HG02759 (cell line): ENCODE measurements around the gene ARHGEF38.

ENCODE experiments used
- ATAC-seq: cut with Tn5 transposase; IDR thresholded peaks from one replicate; pipeline ENCODE4 v1.9.1; 2021; ENCODE audit warnings: mild to moderate bottlenecking, moderate library complexity; ENCODE audit not compliant: unreplicated experiment

Gene ARHGEF38

DNA sequence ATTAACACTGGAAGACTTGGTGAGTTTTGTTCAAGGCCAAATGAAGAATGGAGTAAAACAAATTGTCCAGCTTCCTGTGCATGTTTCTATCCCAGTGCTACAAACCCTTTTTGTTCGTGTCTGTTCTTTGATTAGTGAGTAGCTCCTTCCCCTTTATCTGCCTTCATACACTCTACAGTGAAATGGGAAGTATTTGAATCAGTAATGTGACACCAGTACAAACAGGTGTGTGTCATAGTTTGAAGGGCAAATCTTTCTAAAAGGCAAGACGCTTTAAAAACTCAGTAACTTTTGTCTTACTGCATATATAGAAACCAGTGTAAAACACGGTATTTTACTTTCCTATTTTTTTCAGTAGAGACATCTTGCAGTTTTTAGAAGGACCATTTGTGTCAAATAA, 5.9 kb downstream of the ARHGEF38 start:
- ATAC-seq = no peak

DNA sequence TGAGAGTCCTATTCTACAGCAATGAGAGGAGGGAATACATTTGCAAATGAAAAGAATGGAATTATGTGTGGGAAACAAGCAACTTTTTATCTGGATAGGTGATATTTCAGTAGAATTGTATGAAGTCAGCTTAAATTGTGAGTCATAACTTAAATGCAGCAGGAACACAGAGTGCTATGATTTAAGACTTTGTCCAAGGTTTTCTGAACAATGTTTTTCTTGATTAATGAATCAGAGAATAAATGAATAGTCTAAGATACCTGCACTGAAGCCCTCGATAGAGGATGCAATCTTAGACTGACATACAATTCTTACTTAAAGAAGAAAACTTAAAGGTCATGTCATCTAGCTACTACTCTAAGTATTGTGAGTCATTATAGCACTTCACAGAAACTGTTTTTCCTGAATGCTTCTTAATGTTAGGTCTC, 8.0 kb downstream of the ARHGEF38 start:
- ATAC-seq = no peak

DNA sequence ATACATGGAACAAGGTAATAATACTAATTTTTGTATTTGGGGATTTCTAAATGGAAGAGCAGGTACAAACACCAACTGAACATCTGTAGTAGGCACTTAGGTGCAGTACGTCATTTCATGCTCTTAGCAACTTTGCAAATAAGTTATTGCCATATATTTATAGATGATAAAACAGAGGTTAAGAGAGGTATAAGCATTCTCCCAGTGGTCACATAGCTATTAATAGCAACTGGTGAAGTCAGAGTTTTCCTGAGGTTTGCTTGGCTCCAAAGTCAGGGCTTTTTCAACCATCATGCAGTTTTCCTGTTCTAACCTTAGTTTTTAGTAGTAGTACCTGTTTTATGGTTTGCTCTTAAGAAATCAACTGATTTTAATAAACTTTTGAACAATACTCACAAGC, 10.9 kb downstream of the ARHGEF38 start:
- ATAC-seq = no peak

DNA sequence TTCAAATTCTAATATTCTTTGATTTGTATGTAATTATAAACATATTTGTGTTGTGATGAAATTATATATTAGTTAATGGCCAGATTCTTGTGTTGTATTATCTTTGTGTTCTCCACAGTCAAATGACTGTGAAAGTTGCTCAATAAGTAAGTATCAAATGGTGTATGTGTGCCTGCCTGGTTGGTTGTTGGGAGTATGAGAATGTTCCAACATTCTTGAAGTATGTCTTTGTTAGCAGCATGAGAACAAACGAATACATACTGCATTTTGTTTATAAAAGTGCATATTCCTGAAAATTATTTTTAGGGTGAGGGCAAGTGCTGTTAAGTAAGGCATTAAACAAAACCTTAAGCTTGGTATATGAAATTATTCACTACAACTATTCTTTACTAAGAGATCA, 16.2 kb downstream of the ARHGEF38 start:
- no peak for ATAC-seq

DNA sequence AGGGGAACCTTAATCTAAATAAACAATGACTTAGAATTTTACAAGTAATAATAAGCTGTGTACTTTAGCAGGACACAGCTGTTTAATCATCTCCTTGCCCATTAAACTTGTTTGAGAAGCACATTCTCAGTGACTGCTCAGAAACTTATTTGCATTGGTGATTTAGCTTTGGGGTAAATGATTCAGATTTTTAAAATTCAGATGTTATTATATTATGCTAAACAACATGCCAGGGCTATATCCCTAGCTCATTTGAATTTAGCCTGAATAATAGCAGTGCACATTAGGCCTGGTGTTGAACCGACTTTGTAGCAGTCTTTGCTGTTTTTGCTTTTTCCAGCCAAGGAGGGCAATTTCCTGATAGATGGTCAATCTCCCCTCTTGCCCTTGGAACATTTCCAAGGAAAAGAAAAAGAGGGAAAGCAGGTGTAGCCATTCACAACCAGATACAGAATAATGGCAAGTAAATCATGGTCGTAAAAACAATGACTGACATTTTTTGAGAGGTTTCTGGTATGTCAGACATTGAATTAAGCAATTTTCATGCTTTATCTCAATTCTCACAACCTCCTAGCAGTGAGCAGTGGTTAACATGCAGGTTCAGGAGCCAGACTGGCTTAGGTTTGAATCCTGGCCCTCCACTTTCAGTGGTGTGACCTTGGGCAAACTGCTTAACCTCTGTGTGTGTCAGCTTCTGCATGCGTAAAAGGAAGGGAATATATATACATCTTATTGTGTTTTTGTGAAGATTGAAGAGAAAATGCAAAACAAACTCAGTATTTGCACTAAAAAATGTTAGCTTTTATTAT, 16.8 kb downstream of the ARHGEF38 start:
- ATAC-seq = no peak

DNA sequence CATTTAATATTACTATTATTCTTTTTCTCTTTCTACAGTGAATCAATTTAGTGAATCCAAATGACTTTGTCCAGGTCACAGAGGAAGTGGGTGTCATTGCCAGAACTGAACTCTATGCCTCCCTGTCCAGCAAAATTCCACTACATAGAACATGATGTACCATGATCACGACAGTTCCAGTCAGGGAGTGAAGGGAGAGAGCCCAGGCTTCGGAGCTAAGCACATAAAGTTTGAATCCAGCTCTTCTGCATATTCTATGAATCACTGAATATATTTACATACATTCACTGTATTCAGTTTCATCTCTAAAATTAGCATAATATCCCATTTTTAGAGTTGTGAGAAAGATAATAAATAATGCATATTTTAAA, 17.4 kb downstream of the ARHGEF38 start:
- no peak for ATAC-seq

DNA sequence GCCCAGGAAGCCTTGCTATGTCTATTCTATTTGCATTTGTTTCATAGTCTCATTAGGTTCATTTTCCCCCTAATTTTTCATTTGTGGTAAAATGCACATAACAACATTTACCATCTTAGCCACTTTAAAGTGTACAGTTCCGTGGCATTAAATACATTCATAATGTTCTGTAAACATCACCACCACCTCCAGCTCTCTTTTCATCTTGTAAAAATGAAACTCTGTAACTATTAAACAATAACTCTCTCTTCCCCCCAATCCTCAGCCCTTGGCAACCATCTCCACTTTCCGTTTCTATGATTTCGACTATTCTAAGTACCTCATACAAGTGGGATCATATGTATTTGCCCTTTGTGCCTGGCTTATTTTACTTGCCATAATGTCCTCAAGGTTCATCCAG, 19.9 kb downstream of the ARHGEF38 start:
- ATAC-seq = no peak

DNA sequence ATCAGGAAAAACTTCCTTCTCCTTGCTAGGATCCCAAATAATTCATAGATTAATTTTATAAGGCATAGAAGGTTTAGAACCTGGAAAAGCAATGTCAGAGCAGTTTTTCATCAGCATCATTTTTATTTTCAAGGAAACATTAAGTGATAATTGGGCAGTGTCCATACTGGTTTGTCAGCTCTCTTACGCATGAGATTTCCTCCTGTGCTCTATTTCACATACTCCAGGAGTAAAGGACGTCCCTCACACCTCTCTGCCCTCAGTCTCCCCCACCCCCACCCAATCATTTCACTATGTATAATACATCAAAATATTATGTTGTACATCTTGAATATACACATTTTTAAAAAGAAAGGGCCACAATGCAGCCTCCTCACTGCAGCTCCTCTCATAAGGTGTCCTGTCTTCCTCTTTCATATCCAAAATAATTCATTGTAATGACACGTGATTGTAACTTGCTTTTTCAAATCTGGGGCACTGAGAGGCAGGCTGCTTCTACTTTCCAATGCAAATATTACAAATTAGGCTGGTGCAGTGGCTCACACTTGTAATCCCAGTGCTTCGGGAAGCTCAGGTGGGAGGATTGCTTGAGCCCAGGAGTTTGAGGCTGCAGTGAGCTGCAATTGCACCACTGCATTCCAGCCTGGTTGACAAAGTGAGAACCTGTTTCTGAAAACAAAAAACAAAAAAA, 34.4 kb downstream of the ARHGEF38 start:
- ATAC-seq = no peak

DNA sequence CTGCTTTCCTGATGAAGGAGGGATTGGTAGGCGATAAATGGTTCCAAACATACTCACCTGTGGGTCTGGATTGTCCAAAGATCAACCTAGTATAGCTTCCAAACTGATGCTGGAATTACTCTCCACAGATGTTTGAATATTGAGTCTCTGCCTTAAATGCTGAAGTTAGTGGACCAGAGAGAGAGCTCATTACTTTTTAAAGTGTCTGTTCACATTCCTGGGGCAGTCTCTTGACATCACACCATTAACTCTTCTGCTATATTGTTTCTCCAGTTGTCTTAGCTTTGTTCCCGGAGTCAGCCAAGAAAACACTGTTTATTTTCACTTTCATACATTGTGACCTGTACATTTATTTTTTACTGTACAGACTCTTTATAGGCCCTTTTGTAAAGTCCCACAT, 35.4 kb downstream of the ARHGEF38 start:
- no peak for ATAC-seq

DNA sequence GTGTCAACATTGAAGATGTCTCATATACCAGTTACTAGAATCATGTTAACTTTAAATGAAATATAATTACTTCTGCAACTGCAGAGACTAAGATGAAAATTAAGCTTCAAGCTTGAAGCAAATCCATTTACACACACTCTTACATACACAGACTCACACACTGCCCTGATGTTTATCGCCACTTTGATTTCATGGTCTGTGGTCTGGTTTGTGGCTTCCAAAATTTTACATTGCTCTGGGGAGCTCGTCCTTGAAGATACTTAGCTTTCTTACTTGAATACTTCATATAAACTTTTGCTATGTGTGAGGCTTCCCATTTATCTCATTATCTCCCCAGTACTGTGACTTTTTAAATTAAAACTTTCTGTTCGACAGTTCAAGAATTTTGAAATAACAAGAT, 35.8 kb downstream of the ARHGEF38 start:
- no peak for ATAC-seq

DNA sequence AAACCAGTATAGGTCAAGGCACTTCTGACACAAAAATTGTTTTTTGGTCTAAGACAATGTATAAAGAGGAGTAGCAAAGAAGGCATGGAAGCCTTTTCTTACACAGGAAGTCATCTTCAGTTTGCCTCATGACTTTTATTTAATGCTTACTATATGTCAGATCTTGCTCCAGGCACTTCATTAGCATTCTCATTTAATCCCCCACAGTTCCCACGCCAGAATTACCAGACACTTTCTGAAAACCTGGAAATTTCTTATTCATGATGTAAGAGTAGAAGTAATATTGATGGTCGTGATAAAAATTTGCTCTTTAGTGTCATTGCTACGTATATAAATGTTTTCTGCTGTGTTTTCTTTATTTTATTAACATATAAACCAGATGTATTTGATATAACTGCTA, 39.2 kb downstream of the ARHGEF38 start:
- no peak for ATAC-seq

DNA sequence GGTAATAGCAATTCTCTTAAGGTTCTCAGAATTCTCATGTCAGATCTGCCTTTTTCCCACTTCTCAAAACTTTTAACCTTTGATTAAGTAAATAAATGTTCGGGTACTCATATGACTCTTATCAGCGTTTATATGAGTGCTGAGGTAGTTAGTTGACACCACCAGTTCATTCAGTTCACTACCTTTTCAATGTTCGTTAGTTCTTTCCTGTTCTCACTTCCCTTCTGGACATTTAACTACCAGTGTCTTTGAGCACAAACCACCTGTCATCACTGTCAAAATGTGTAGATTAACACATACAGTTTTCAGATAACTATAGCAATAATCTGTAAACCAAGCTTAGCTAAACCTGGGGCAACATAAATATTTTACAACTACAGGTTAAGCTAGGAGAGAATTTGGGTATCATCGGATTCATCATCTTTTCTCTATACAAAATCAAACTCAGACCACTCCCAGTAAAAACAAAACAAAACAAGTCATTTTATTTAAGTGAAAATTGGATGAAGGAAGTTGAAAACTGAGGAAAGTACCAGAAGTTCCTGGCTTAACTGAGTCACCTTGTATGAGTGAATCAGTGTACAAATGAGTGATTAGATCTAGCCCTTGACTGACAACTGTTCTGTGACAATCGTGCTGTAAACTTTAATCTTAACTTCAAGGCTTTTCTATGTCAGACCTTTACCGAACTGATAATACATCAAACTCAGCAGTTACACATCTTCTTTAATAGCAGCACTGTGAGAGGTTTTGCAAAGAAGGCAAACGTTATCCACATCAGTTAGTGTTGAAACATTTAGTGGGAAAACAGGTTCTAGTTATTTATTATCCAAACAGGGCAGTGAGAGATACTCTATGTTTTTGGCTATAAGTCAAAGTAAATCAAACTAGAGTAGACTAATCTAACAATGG, 41.9 kb downstream of the ARHGEF38 start:
- peak; percentile 92 for ATAC-seq

DNA sequence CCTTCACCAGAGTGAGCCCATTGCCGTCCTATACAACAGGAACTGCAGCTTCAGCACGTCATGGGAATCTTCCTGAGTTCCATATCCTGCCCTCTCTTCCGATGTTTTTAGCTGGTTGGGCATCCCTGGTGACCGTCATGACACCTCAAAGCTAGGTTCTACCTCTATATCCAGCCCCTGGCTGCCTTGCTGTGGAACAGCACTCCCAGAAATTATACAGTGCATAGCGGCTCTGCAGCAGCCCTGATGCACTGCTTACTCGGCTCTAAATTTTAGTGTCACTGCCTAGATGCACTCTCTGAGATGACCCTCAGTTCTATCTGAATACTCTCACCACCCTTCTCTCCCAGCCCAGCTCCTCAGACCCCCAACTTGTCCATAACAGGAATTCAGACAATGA, 44.3 kb downstream of the ARHGEF38 start:
- ATAC-seq = no peak

DNA sequence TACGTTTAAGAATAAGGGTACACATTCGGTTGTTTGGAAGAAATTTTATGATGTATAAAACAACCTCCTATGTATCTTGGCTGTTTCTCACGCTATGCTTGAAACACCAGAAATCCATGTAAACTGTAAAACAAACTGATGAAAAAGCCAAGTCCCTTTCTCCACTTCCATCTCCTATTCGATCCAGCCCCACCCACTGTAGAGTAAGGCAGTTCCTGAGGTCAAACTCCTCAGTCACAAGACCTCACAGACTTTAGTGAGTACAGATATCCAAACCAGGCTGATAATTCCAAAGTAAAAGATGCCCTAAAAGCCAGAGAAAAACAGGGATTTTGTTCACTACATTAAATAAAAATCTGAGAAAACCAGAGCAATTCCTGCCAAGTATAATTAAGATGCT, 45.6 kb downstream of the ARHGEF38 start:
- no peak for ATAC-seq

DNA sequence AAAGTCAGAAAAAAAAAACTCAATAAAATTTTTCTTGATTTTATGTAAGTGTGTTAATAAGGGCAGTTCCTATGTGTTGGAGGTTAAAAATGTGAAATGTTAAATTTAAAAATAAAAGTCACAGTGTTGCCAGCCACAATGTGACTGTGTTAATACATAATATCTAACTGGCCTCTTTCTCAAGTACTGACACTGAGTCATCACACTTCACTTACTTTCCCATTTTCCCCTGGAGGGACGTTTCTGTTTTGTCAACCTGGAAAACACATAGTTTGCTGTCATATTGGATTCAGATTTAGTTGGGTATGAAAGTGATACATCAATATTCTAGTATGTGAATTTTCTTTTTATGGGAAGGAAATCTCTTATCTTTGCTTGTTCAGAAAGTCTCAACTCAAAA, 46.4 kb downstream of the ARHGEF38 start:
- no peak for ATAC-seq

DNA sequence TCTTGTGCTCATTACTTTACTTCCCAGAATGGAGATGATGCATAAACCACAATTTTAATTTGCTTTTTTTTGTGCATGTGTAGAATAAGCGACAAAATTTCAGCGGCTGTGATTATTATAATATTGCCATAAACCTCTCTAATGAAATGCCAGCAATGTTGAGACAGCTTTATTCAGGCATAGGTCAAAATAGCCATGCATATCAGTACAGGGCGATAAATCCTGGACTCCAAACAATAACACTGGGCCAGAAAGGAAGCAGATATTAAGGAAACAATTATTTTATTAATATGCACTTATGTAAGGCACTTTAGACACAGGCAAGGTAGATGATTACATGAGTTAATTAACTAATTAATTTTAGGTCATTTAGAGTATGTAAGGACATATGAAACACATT, 47.1 kb downstream of the ARHGEF38 start:
- no peak for ATAC-seq

DNA sequence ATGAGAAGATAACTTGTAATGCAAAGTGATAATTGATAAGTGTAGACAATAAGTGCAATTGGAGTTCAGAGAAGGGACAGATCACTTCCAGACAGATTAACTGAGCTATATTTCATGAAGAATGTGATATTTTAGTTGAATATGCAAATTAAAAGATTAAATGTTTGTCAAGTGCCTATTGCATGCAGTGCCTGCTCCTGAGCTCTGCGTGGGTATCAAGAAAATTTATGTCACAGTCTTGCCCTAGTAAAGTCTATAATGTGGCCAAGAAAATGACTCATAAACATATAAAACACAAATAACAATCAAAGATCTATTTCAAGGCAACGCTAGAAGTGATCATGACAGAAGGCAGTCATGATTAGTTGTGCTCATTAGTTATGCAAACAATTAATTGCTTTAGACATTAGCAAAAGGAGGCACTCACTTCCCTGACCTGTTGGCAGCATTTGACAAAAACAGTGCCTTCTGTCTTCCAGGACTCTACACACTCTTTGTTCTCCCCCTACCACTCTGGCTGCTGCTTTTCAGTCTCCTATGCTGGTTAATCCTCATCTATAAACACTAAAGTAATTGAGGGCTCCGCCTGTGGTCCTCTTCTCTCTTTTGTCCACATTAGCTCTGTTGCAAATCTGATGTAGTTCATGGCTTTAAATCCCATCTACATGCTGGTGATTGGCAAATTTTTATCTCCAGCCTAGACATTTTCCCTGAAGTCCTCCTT, 47.7 kb downstream of the ARHGEF38 start:
- ATAC-seq = no peak

DNA sequence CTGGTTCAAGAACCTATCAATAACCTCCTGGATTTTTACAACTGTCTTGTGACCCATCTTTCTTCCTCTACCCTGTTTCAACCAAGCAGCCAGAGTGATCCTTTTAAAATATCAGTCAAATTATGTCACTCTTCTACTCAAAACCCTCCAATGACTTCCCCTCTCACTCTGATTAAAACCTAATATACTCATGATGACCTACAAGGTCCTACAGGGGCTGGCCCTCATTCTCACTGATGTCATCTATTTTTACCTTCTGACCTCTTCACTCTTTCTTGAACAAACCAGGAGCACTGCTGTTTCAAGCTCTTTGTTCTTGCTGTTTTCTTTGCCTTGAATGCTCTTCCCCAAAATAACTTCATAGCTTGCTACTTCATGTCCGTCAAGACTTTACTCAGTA, 48.5 kb downstream of the ARHGEF38 start:
- no peak for ATAC-seq

DNA sequence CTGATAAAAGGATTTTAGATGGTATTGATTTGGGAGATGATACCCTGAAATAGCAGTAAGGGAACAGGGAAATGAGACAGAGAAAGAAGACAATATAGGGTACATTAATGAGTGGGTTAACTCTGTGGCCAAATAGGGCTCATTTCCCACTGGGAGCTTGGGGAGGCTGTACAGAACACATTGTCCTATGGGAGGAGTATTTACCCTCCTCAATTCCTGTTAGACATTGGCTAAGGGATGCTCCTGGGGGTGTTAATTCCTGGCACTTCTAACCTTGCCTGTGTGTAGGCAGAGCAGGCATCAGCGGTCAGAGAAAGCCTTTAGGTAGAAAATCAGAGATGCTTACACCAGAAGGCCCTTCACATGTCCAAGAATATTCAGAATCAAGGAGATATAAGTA, 49.0 kb downstream of the ARHGEF38 start:
- no peak for ATAC-seq

DNA sequence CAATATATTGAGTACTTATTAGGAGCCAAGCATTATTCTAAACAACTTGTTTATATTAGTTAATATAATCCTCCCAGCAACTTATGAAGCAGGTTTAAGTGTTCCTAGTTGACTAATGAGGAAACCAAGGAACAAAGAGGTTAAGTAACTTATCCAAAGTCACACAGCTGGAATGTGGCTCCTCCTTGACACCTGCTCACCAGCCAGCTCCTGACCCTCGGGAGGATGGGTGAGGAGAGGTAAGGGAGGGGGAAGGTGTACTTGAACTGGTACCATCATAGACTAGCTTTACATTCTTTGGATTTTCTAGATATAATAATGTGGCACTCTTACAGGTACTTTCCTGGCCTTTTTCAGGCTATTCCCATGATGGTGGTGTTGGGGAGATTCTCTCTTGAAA, 50.7 kb downstream of the ARHGEF38 start:
- no peak for ATAC-seq

DNA sequence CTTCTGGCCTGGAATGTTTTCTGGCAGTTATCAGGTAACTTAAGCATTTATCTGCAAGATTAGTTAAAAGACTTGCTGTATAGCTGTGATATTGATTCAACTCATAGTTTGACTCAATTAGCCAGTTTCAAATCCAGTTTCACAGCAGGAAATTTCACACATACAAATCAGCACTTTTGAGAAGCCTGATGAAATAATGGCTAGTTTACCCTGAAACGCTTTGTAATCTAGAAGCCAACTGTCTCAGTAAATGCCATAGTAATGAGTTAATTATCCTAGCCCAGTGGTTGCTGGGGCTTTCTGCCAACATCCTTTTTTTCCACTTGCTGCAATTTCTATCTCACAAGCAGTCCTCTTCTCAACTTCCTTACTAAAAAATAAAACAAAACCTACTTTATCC, 53.1 kb downstream of the ARHGEF38 start:
- no peak for ATAC-seq
